HFFc6 (cell line): ENCODE results near the gene PRDM7. TPM values are rescaled to one million over a fixed set of nuclear protein-coding genes. Genes with fewer than 3 reads are reported as not detected.
"Not testable (repeated sequence)": the region's sequence is repeated elsewhere in the genome, so short reads cannot be mapped to it uniquely, and the experiment has no call there.

ENCODE experiments used
- DNase-seq: peaks from one replicate; pipeline ENCODE4 v3.0.0-alpha.2; 2018
- H3K27ac Mint-ChIP-seq: 2 replicates; pipeline ENCODE4 v1.8.0; 2020; ENCODE audit warnings: mild to moderate bottlenecking, mixed read lengths
- H3K27me3 Mint-ChIP-seq: 2 replicates; pipeline ENCODE4 v1.8.0; 2021; ENCODE audit warnings: mild to moderate bottlenecking, moderate library complexity, mixed read lengths; ENCODE audit not compliant: insufficient read depth
- H3K36me3 Mint-ChIP-seq: 2 replicates; pipeline ENCODE4 v1.8.0; 2021; ENCODE audit warnings: low read depth, mixed read lengths
- H3K4me1 Mint-ChIP-seq: 2 replicates; pipeline ENCODE4 v1.8.0; 2020; ENCODE audit warnings: low read depth, mixed read lengths
- H3K4me3 Mint-ChIP-seq: 2 replicates; pipeline ENCODE4 v1.8.0; 2020; ENCODE audit warnings: mild to moderate bottlenecking, moderate library complexity, mixed read lengths
- H3K9me3 Mint-ChIP-seq: 2 replicates; pipeline ENCODE4 v1.8.0; 2020; ENCODE audit warnings: mild to moderate bottlenecking, mixed read lengths
- total RNA-seq, 6 experiments: library from RNA; stranded (reverse); fragmentation: NEBNext Ultra II Directional; extraction: Animal tissue kit (Norgen Biotek cat#: 25700); gene quantifications; 2 replicates in 1 of 6; 3 replicates in 5 of 6; pipeline ENCODE4 v1.2.3, GENCODE V29; 2021
- TF ChIP-seq, protein P1 (sequence below): fragments of 200-600 bp; sonication (generic); IDR thresholded peaks from 2 replicates; pipeline ENCODE4 v1.5.0; 2021; ENCODE audit warnings: antibody characterized with exemption, mild to moderate bottlenecking

The PRDM7 gene
- total RNA-seq, 6 experiments from 2014 or later: not detected

DNA sequence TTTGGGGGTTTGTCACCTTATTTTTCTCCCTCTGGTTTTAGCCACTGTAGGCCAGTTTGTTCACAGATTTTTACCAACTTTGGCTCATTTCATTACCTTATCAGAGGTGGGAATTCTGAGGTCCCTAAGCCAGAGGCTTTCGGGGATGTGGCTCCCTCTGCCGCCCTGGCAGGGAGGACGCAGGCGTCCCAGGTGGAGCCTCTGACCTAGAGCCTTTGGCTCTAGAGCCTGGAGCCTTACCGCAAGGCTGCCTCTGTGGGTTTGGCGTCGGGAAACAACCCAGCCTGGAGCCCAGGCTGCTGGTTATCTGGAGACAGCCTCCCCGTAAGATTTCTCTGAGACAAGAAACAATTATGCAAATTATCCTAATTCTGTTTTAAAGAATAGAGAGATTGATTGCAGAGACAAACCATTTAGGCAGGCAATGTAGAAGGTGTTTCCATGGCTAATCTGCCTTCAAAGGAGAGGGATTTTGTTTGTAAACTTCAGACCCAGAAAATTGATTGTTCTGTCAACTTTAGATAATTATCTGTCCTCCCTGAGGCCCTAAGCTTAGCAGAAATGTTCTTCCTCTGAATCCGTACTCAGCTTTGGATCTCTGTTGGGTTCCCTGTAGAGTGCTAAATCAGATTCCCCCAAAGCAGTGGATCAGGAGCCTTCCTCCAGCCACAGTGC, 20.0 kb upstream of the PRDM7 start:
- not testable (repeated sequence) for H3K4me3 Mint-ChIP-seq, H3K36me3 Mint-ChIP-seq, DNase-seq, H3K27ac Mint-ChIP-seq, H3K9me3 Mint-ChIP-seq, H3K4me1 Mint-ChIP-seq
- TF ChIP-seq, protein P1, sequence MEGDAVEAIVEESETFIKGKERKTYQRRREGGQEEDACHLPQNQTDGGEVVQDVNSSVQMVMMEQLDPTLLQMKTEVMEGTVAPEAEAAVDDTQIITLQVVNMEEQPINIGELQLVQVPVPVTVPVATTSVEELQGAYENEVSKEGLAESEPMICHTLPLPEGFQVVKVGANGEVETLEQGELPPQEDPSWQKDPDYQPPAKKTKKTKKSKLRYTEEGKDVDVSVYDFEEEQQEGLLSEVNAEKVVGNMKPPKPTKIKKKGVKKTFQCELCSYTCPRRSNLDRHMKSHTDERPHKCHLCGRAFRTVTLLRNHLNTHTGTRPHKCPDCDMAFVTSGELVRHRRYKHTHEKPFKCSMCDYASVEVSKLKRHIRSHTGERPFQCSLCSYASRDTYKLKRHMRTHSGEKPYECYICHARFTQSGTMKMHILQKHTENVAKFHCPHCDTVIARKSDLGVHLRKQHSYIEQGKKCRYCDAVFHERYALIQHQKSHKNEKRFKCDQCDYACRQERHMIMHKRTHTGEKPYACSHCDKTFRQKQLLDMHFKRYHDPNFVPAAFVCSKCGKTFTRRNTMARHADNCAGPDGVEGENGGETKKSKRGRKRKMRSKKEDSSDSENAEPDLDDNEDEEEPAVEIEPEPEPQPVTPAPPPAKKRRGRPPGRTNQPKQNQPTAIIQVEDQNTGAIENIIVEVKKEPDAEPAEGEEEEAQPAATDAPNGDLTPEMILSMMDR: peak; percentile 32; the same call in 1 of the 2 replicates
- peaks cover 15% of the 10 kb centered on the region for H3K27me3 Mint-ChIP-seq

DNA sequence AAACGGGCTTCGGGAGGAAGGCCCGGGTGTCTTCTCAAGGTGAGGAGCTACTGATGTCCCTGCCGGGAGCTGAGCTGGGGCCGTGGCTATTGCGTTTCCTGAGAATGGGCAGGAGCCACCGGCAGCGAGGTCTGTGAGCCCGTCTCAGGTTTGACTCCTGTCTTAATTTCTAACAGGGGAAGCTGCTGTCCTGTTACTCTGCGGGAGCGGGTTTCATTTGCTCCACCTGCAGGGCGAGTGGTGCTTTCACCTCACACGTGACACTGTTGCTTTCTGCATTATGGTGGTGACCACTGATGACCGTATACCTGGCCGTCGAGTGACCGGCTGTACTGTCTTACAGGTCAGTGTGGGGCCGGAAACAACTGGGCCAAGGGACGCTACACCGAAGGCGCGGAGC, 17.7 kb upstream of the PRDM7 start:
- DNase-seq, H3K4me1 Mint-ChIP-seq, H3K4me3 Mint-ChIP-seq, H3K9me3 Mint-ChIP-seq, H3K36me3 Mint-ChIP-seq, H3K27ac Mint-ChIP-seq: not testable (repeated sequence)
- peaks cover 15% of the 10 kb centered on the region for H3K27me3 Mint-ChIP-seq

DNA sequence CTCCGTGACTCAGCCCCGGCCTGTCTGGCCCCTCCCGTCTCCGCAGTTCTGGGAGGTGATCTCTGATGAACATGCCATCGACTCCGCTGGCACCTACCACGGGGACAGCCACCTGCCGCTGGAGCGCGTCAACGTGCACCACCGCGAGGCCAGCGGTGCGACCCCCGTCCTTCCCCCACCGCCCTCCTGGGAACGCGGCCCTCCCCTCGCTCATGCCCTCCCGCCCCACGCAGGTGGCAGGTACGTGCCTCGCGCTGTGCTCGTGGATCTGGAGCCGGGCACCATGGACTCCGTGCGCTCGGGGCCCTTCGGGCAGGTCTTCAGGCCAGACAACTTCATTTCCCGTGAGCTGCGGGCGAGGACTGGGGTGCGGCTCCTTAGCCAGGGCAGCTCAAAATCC, 17.2 kb upstream of the PRDM7 start:
- H3K27ac Mint-ChIP-seq, H3K9me3 Mint-ChIP-seq, DNase-seq, H3K36me3 Mint-ChIP-seq, H3K4me1 Mint-ChIP-seq, H3K4me3 Mint-ChIP-seq: not testable (repeated sequence)
- H3K27me3 Mint-ChIP-seq: peaks cover 15% of the 10 kb centered on the region

DNA sequence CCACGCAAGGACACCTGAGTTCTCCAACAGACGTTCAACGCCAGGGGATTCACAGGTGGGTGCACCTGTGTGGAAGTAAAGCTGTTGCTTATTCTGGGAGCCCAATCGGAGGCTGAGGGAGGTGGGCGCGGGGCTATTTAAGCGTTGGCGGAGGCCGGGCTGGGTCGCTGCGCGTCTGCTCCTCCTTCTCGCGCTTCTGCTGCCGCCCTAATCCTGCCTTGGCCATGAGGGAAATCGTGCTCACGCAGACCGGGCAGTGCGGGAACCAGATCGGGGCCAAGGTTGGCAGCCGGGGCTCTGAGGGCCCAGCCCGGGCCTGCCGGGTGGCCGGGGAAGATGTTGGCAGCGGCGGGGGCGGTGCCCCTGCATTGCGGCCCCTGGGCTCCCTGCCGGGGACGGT, 16.7 kb upstream of the PRDM7 start:
- not testable (repeated sequence) for H3K27ac Mint-ChIP-seq, H3K36me3 Mint-ChIP-seq, H3K9me3 Mint-ChIP-seq, H3K4me1 Mint-ChIP-seq, DNase-seq, H3K4me3 Mint-ChIP-seq
- H3K27me3 Mint-ChIP-seq: peaks cover 15% of the 10 kb centered on the region

DNA sequence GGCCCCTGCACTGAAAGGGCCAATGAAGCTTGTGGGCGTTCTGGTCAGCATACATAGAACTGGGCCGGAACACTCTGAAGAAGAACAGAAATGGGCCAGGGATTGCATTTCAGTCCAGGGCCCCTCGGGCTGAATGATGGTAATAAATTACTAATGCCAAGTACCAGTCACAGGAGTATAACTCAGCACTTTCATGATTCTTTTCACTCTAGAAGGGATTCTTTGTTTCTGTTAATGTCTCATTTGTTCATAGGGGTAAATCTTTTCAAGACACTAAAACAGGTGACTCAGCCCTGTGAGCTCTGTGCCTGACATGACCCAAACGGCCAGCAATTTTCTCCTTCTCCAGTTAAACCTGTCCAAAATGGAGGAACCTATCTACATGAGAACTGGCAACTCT, 15.7 kb upstream of the PRDM7 start:
- DNase-seq, H3K36me3 Mint-ChIP-seq, H3K4me1 Mint-ChIP-seq, H3K4me3 Mint-ChIP-seq, H3K27ac Mint-ChIP-seq, H3K9me3 Mint-ChIP-seq: not testable (repeated sequence)
- H3K27me3 Mint-ChIP-seq: peaks cover 20% of the 10 kb centered on the region

DNA sequence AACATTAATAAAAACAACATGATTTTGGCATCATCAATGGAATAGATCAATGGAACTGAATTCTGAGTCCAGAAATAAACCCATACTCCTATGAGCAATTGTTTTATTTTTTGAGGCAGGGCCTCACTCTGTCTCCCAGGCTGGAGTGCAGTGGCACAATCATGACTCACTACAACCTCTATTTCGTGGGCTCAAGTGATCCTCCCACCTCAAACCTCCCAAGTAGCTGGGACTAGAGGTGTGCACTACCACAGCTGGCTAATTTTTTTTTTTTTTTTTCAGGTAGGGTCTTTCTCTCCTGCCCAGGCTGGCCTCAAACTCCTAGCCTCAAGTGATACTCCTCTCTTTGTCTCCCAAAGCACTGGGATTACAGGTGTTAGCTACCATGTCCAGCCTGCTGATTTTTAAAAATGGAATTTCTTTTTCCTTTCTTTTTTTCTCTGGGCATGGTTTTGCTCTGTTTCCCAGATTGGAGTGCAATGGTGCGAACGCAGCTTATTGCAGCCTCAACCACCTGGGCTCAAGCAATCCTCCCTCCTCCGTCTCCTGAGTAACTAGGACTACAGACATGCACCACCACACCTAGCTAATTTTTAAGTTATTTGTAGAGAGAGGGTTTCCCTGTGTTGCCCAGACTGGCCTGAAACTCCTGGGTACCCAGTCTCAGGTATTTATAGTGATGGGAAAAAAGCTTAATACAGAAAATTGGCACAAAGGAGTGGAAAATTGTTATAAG, 7.3 kb upstream of the PRDM7 start:
- H3K36me3 Mint-ChIP-seq: no peaks in the 10 kb centered on the region
- H3K27ac Mint-ChIP-seq: no peak overlapping the region
- H3K4me3 Mint-ChIP-seq: no peak overlapping the region
- peaks cover 9% of the 10 kb centered on the region; the same call in 1 of the 2 replicates for H3K4me1 Mint-ChIP-seq
- peaks cover 10% of the 10 kb centered on the region for H3K27me3 Mint-ChIP-seq
- TF ChIP-seq, protein P1: no peak
- no peaks in the 10 kb centered on the region for H3K9me3 Mint-ChIP-seq
- no peak for DNase-seq

DNA sequence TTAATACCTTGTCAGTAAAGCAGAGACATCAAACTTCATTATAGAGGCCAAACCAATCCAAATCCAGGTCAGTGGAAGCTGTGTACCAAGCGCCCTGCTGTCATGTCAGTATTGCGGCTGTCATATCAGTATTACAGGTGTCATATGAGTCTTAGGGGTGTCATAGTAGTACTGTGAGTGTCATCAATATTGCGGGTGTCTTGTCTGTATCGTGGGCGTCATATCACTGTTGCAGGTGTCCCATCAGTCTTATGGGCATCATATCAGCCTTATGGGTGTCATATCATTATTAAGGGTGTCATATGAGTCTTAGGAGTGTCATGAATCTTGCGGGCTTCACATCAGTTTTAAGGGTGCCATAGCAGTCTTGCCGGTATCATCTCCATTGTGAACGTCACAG, 6.0 kb upstream of the PRDM7 start:
- H3K9me3 Mint-ChIP-seq: no peaks in the 10 kb centered on the region
- no peak for DNase-seq
- no peak overlapping the region for H3K4me3 Mint-ChIP-seq
- H3K27ac Mint-ChIP-seq: no peak overlapping the region
- no peaks in the 10 kb centered on the region for H3K36me3 Mint-ChIP-seq
- peaks cover 13% of the 10 kb centered on the region for H3K27me3 Mint-ChIP-seq
- TF ChIP-seq, protein P1: no peak
- peaks cover 9% of the 10 kb centered on the region; the same call in 1 of the 2 replicates for H3K4me1 Mint-ChIP-seq
